GM06990 (cell line): ENCODE results near the gene TNN.

Experiments
- DNase-seq: peaks from one replicate; pipeline ENCODE4 v3.0.0-alpha.2; 2011; ENCODE audit not compliant: insufficient read length; ENCODE audit errors: extremely low read depth
- H3K27me3 ChIP-seq: replicated peaks from 2 replicates; pipeline ENCODE4 v1.6.0; 2011; ENCODE audit warnings: low read length; ENCODE audit not compliant: control insufficient read depth, insufficient read depth
- H3K36me3 ChIP-seq: 2 replicates; pipeline ENCODE4 v1.5.1; 2011; ENCODE audit warnings: low read length; ENCODE audit not compliant: control insufficient read depth, insufficient read depth
- H3K4me3 ChIP-seq: replicated peaks from 2 replicates; pipeline ENCODE4 v1.5.1; 2011; ENCODE audit warnings: low read depth, mild to moderate bottlenecking, control low read depth, low read length
- CTCF ChIP-seq: IDR thresholded peaks from 2 replicates; pipeline ENCODE4 v1.5.1; 2011; ENCODE audit warnings: low read length, control low read depth, mild to moderate bottlenecking, inconsistent platforms; ENCODE audit not compliant: insufficient read depth, poor library complexity, severe bottlenecking

TNN gene

GRCh38 chr1:175162955-175163354 is 95.3 kb downstream of the TNN start:
- peaks cover 8% of the 10 kb centered on the region for H3K36me3 ChIP-seq
- no peaks in the 10 kb centered on the region for H3K27me3 ChIP-seq
- H3K4me3 ChIP-seq: no peak overlapping the region
- DNase-seq: no peak
- no peak for TF ChIP-seq CTCF

GRCh38 chr1:175163702-175164101 is 96.1 kb downstream of the TNN start:
- Histone ChIP-seq H3K36me3 (peaks cover 8% of the 10 kb centered on the region), H3K4me3 (no peak overlapping the region), H3K27me3 (no peaks in the 10 kb centered on the region)
- TF ChIP-seq CTCF: no peak
- no peak for DNase-seq

- no peak for TF ChIP-seq CTCF
- H3K36me3 ChIP-seq: peaks cover 8% of the 10 kb centered on the region
- no peaks in the 10 kb centered on the region for H3K27me3 ChIP-seq
- DNase-seq: no peak
- no peak overlapping the region for H3K4me3 ChIP-seq
These were observed 97.1 kb downstream of the TNN start for GRCh38 chr1:175164751-175165150.

- no peak for TF ChIP-seq CTCF
- Histone ChIP-seq H3K27me3 (no peaks in the 10 kb centered on the region), H3K4me3 (no peak overlapping the region), H3K36me3 (peaks cover 4% of the 10 kb centered on the region)
- no peak for DNase-seq
These were observed 99.1 kb downstream of the TNN start for GRCh38 chr1:175166746-175167145.

- no peak for DNase-seq
- Histone ChIP-seq H3K4me3 (no peak overlapping the region), H3K36me3 (peaks cover 4% of the 10 kb centered on the region), H3K27me3 (no peaks in the 10 kb centered on the region)
- no peak for TF ChIP-seq CTCF
These were observed 100.2 kb downstream of the TNN start for GRCh38 chr1:175167861-175168260.

GRCh38 chr1:175168782-175169181 is 101.1 kb downstream of the TNN start:
- Histone ChIP-seq H3K36me3 (peaks cover 4% of the 10 kb centered on the region), H3K27me3 (no peaks in the 10 kb centered on the region), H3K4me3 (no peak overlapping the region)
- no peak for TF ChIP-seq CTCF
- no peak for DNase-seq
